Measurements from ENCODE around the gene FTSJ1.

Gene FTSJ1

GRCh38 chrX:48471504-48471903 is 4.5 kb upstream of the FTSJ1 start:
- CTCF ChIA-PET = no interaction called here
- DNase-seq (ENCODE audit: extremely low spot score) = no peak
- POLR2A ChIA-PET = no interaction called here
- no peak for TF ChIP-seq TARDBP (IDR thresholded peaks at IDR 0.05)
- no peak for TF ChIP-seq HDGF (IDR thresholded peaks at IDR 0.05; ENCODE audit: borderline replicate concordance)
- no peak for TF ChIP-seq ELF4 (IDR thresholded peaks at IDR 0.05)
- no peak for TF ChIP-seq NFRKB (IDR thresholded peaks at IDR 0.05)
- no peak for TF ChIP-seq SUZ12 (IDR thresholded peaks at IDR 0.05)
- no peak for TF ChIP-seq ARNT (IDR thresholded peaks at IDR 0.05)
- TF ChIP-seq CTBP1 (IDR thresholded peaks at IDR 0.05; ENCODE audit: borderline replicate concordance) = no peak
- no peak for TF ChIP-seq LEF1 (IDR thresholded peaks at IDR 0.05; ENCODE audit: borderline replicate concordance)
- TF ChIP-seq FOXK2 (IDR thresholded peaks at IDR 0.05) = no peak
- no peak for TF ChIP-seq FOXA1 (IDR thresholded peaks at IDR 0.05)
- no peak for TF ChIP-seq PKNOX1 (IDR thresholded peaks at IDR 0.05)
- TF ChIP-seq L3MBTL2 (conservative IDR thresholded peaks at IDR 0.05) = no peak
- TF ChIP-seq SP1 (IDR thresholded peaks at IDR 0.05) = no peak
- TF ChIP-seq BHLHE40 (IDR thresholded peaks at IDR 0.05; ENCODE audit: borderline replicate concordance) = no peak
- TF ChIP-seq ZNF384 (IDR thresholded peaks at IDR 0.05) = no peak
- TF ChIP-seq FOXM1 (IDR thresholded peaks at IDR 0.05; ENCODE audit: borderline replicate concordance) = no peak

- TF ChIP-seq LEF1 (IDR thresholded peaks at IDR 0.05; ENCODE audit: borderline replicate concordance) (no peak), ELF4 (IDR thresholded peaks at IDR 0.05) (no peak), ZNF384 (IDR thresholded peaks at IDR 0.05) (no peak), PKNOX1 (IDR thresholded peaks at IDR 0.05) (no peak), SUZ12 (IDR thresholded peaks at IDR 0.05) (no peak), HDGF (IDR thresholded peaks at IDR 0.05; ENCODE audit: borderline replicate concordance) (no peak), TARDBP (IDR thresholded peaks at IDR 0.05) (no peak), NFRKB (IDR thresholded peaks at IDR 0.05) (no peak), L3MBTL2 (conservative IDR thresholded peaks at IDR 0.05) (no peak), SP1 (IDR thresholded peaks at IDR 0.05) (no peak), CTBP1 (IDR thresholded peaks at IDR 0.05; ENCODE audit: borderline replicate concordance) (no peak), BHLHE40 (IDR thresholded peaks at IDR 0.05; ENCODE audit: borderline replicate concordance) (no peak)
- ChIA-PET CTCF (no interaction called here), POLR2A (no interaction called here)
- no peak for DNase-seq (ENCODE audit: extremely low spot score)
Measured at GRCh38 chrX:48472225-48472624, 3.8 kb upstream of the FTSJ1 start.

GRCh38 chrX:48472851-48473703 is 2.9 kb upstream of the FTSJ1 start:
- TF ChIP-seq ELF4 (IDR thresholded peaks at IDR 0.05) (no peak), NFRKB (IDR thresholded peaks at IDR 0.05) (no peak), CTBP1 (IDR thresholded peaks at IDR 0.05; ENCODE audit: borderline replicate concordance) (no peak), PKNOX1 (IDR thresholded peaks at IDR 0.05) (no peak), HDGF (IDR thresholded peaks at IDR 0.05; ENCODE audit: borderline replicate concordance) (no peak), SUZ12 (IDR thresholded peaks at IDR 0.05) (no peak), LEF1 (IDR thresholded peaks at IDR 0.05; ENCODE audit: borderline replicate concordance) (no peak), TARDBP (IDR thresholded peaks at IDR 0.05) (no peak), FOXK2 (IDR thresholded peaks at IDR 0.05) (no peak), SP1 (IDR thresholded peaks at IDR 0.05) (no peak), BHLHE40 (IDR thresholded peaks at IDR 0.05; ENCODE audit: borderline replicate concordance) (no peak), ARNT (IDR thresholded peaks at IDR 0.05) (no peak), FOXM1 (IDR thresholded peaks at IDR 0.05; ENCODE audit: borderline replicate concordance) (no peak), L3MBTL2 (conservative IDR thresholded peaks at IDR 0.05) (no peak), FOXA1 (IDR thresholded peaks at IDR 0.05) (no peak)
- no peak for DNase-seq (ENCODE audit: extremely low spot score)
- ChIA-PET CTCF (no interaction called here), POLR2A (interaction anchor here (1.2 kb wide), 1 partner anchor 35 kb away, joined by 3 read pairs; no protein-coding TSS in a partner anchor)

- ChIA-PET POLR2A (interaction anchor here (1.2 kb wide), 1 partner anchor 34 kb away, joined by 3 read pairs; no protein-coding TSS in a partner anchor), CTCF (no interaction called here)
- no peak for DNase-seq (ENCODE audit: extremely low spot score)
- TF ChIP-seq PKNOX1 (IDR thresholded peaks at IDR 0.05) (no peak), FOXA1 (IDR thresholded peaks at IDR 0.05) (no peak), NFRKB (IDR thresholded peaks at IDR 0.05) (no peak), FOXM1 (IDR thresholded peaks at IDR 0.05; ENCODE audit: borderline replicate concordance) (no peak), LEF1 (IDR thresholded peaks at IDR 0.05; ENCODE audit: borderline replicate concordance) (no peak), SUZ12 (IDR thresholded peaks at IDR 0.05) (no peak), FOXK2 (IDR thresholded peaks at IDR 0.05) (no peak), ELF4 (IDR thresholded peaks at IDR 0.05) (no peak), CTBP1 (IDR thresholded peaks at IDR 0.05; ENCODE audit: borderline replicate concordance) (no peak), BHLHE40 (IDR thresholded peaks at IDR 0.05; ENCODE audit: borderline replicate concordance) (no peak), SP1 (IDR thresholded peaks at IDR 0.05) (no peak)
Measured at GRCh38 chrX:48473704-48473990, 2.4 kb upstream of the FTSJ1 start.

- peak; percentile 31 for DNase-seq (ENCODE audit: extremely low spot score)
- ChIA-PET CTCF (no interaction called here), POLR2A (interaction anchor here (1.2 kb wide), 1 partner anchor 34 kb away, joined by 3 read pairs; no protein-coding TSS in a partner anchor)
- TF ChIP-seq ELF4 (IDR thresholded peaks at IDR 0.05) (no peak), PKNOX1 (IDR thresholded peaks at IDR 0.05) (peak; percentile 59; the same call in 1 of the 2 replicates), HDGF (IDR thresholded peaks at IDR 0.05; ENCODE audit: borderline replicate concordance) (no peak), ZNF384 (IDR thresholded peaks at IDR 0.05) (peak; percentile 83), CTBP1 (IDR thresholded peaks at IDR 0.05; ENCODE audit: borderline replicate concordance) (no peak)
Measured at GRCh38 chrX:48474127-48474526, 1.9 kb upstream of the FTSJ1 start.
